NOMO-1 treated with dmso at 0.1 percent for 144 hours (cell line): ENCODE measurements around the gene MRPS12.

Experiments used
- DNase-seq: peaks from one replicate; lab custom pipeline; 2025; ENCODE audit not compliant: unreplicated experiment; lab: John Stamatoyannopoulos, UW

Gene MRPS12

DNA sequence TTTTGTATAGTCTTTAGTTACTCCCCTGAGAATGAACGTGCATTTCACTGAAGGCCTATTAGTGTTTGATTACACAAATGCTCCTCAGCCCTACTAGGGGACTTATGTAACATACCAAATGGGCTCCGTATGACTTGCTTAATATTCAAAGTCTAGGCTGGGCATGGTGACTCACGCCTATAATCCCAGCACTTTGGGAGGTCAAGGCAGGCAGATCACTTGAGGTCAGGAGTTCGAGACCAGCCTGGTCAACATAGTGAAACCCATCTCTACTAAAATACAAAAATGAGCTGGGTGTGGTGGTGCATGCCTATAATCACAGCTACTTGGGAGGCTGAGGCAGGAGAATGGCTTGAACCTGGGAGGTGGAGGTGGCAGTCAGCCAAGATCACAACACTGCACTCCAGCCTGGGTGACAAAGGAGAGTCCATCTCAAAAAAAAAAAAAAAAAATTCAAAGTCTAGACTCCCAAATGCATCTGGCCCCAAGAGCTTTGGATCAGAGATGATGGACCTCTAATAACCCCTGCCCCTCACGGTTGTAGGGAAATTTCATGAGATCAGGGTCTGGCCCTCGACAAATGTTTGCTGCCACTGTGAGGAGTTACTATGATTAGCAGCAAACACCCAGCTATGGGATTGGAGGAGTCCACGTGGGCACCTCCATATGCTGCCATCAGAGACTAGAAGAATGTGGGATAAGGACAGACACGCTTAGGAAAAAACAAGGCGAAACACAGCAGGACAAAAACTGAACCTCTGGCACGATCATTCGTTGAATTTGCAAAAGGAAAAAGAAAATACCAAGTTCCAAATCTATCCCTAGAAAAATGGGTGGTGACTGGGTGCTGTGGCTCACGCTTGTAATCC lies 40.2 kb downstream of the MRPS12 start:
- no peak for DNase-seq

GRCh38 chr19:38971672-38972071 lies 40.9 kb downstream of the MRPS12 start:
- DNase-seq, result no peak

DNA sequence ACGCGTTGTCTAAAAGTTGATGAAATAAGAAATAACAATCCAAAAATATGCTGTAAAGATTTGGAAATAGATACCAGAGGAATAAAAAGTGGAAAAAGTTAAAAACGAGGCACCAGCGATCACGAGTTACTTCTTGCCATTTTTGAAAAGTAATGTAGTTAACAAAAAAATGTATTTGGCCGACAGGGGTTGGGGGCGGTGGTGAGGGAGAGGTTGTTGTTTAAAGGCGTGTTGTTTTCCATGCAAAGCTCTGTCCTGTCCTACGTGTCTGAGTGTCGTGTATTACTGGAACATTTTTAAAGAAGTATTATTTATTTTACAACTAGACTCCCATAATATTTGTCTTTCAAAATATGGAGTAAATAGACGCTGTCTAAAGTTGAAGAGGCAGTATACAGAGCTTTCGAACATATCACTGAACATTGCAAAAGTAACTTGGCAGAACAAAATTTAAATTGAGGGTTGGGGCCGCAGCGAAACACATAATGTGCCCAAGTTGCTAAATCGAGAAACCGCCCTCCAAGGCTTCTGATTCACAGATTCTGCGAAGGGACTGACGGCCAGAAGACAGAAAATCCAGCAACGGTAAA lies 44.0 kb downstream of the MRPS12 start:
- DNase-seq, result no peak

GRCh38 chr19:38975214-38975860 lies 44.6 kb downstream of the MRPS12 start, which contains the start of gene FBXO17:
Gene FBXO17 (minus strand): TSS chr19:38975742. CDS start chr19:38950319, 25,423 bp downstream.
- no peak for DNase-seq

- no peak for DNase-seq
These were observed 45.1 kb downstream of the MRPS12 start for GRCh38 chr19:38975861-38976271.

DNA sequence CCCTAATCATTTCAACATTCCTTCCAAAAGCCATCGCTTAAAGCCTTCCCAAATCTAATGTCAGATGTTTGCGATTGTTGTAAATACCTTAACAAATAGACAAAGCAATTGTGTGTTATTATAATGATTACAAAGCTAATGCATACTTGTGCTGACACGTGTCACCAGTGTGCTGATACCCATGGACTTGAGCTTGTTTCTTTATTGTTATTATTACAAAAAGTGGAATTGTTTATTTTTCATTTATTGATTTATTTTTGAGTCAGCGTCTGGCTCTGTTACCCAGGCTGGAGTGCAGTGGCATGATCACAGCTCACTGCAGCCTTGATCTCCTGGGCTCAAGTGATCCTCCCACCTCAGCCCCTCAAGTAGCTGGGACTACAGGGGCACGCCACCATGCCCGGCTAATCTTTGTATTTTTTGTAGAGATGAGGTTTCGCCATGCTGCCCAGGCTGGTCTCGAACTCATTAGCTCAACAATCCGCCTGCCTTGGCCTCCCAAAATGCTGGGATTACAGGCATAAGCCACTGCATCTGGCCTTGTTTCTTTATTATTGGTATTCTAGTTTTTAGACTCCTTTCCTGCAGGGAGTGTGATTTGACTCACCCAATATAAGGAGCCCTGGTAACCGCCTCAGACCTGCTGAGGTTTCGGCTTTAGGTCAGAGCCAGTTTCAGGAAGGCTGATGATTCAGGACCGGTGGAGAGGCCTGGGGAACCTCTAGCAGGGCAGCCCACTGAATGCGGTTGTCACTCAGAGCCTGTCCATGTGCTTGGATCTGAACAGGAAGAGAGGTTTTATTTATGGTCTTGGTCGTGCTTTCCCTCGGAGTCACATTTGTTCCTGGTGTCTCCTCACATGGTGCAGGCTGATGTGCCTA lies 46.9 kb downstream of the MRPS12 start:
- DNase-seq, result no peak

- no peak for DNase-seq
These were observed 47.6 kb downstream of the MRPS12 start for GRCh38 chr19:38978326-38978689.

GRCh38 chr19:38979812-38980211 lies 49.1 kb downstream of the MRPS12 start:
- no peak for DNase-seq

- no peak for DNase-seq
These were observed 50.0 kb downstream of the MRPS12 start for GRCh38 chr19:38980583-38981374.
